Activated T-cell treated with anti-CD3 and anti-CD28 coated beads for 24 hours (primary cell): ENCODE measurements around the gene DNAJB2.
"Not testable (repeated sequence)": the region's sequence is repeated elsewhere in the genome, so short reads cannot be mapped to it uniquely, and the experiment has no call there.

Source experiments
- DNase-seq: peaks from one replicate; pipeline ENCODE4 v3.0.0-alpha.2; 2020; ENCODE audit warnings: low read depth

DNAJB2 gene

DNA sequence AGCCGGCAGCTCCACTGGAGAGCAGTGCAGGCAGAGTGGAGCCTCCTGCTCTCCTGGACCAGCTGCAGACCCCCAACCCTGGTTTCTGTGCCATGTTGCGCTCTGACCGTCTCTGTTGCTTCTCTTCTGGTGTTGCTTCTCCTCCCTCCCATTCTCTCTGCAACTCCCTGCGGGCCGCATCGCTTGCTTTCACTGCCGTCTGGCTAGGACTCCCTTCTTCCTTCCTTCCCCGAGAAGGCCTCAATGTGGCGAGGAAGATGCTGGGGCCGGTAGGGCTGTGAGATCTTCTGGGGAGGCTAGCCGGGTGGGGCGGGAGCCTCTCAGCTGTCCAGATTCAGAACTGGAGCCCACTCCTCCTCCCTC, 6.2 kb downstream of the DNAJB2 start:
- no peak for DNase-seq

GRCh38 chr2:219285894-219286425, 6.8 kb downstream of the DNAJB2 start:
- DNase-seq: no peak

- DNase-seq: no peak
Measured at GRCh38 chr2:219286436-219287115, 7.4 kb downstream of the DNAJB2 start.

GRCh38 chr2:219287116-219287440, 7.9 kb downstream of the DNAJB2 start:
- DNase-seq: not testable (repeated sequence)

DNA sequence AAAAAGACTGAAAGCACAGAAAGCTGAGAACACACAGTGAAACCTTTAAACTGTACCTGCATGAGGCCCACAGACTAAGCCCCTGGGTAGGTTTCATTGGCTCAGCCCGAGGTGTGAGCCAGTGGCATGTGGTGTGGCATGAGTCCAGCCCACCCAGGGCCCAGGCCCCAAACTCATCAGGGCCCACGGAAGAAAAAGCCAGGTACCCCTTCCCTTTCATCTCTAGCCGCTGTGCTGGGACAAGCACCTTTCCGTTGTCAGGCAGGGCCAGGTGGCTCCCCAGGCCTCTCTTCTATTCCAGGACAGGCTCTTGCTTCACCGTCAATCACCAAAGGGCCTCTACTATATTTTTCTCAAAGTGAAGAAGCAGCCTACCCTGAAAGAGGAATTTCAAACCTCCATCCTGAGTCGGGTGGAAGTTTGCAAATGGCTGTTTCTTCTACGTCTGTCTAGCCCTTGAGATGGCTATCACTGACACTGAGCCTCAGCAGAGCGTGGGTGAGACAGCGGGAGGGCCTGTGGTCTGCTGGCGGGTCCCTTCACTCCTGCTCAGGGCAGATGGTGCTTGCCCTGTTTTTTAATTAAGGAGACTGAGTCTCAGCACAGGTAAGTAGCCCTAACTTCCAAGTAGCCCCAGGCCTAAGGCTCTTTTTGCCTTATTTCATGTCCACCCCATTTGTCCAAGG, 8.6 kb downstream of the DNAJB2 start:
- DNase-seq: no peak

DNA sequence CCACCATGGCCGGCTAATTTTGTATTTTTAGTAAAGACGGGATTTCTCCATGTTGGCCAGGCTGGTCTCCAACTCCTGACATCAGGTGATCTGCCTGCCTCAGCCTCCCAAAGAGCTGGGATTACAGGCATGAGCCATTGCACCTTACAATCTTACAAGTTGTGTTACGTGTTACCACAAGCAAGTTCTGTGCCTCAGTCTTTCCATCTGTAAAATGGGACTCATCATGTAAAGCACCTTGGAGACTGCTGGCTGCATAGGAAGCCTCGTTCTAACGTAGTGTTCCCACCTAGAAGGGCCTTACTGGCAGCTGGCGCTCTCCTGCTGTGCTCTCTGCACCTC, 10.0 kb downstream of the DNAJB2 start:
- no peak for DNase-seq

- DNase-seq: no peak
Measured at GRCh38 chr2:219289537-219290361, 10.6 kb downstream of the DNAJB2 start.

DNA sequence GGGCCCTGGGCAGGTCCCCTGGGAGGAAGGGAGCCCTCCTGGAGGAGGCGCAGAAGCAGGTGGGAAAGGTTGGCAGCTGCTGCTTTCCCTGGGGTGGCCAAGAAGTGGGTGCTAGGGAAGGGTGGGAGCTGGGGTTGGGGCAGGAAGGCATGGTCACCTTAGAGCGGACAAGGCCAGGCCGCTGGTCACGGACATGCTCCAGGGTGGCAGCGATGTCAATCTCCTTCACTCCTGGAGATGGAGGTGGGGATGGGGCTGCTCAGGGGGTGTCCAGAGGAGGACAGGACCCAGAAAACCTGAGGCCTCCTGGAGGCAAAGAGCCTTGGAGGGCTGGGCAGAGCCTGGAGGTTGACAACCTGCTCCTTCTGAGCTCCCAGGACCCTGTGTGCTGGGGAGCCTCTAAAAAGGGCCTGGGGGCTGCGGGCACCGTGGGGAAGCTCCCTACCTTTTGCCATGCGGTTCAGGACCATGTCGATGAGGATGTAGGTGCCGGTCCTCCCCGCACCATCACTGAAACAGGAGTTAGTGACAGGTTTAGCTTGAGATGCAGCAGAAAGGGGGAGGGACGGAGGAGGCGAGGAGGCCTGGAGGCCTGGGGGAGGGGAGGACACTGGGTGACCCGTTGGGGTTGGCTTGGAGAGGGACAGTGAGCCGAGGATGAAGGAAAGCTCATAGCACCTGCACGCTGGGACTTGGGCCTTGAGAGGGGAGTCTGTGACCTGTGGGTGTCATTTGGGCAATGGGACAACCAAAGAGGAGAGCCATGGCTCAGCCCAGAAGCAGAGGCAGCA, 11.4 kb downstream of the DNAJB2 start:
- DNase-seq: no peak

GRCh38 chr2:219291394-219291793, 12.2 kb downstream of the DNAJB2 start:
- no peak for DNase-seq

DNA sequence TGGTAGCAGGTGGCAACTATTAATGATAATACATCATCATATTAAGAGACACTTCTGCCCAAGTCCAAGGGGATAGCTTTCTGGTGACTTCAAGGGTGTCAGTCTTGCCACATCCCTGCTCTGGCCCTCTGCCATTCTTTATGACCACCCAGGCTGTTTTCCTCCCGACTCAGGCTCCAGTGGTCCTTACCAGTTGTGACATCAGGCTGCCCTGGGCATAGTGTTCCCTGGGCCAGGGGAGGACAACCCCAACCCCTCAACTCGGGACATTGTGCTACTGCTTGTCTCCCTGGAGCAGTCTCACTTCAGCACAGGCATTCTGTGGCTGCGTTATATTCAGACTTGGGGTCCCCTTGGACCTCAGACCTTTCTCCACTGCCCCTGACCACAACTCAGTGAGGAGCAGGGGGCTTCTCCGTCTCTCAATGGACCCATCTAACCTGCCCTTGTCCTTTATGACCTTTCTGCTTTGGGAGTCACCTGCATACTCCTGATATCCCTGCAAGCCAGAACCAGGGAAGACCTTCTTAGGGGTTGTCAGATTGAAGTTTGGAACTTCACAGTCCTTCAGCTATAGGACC, 12.8 kb downstream of the DNAJB2 start:
- DNase-seq: no peak

DNA sequence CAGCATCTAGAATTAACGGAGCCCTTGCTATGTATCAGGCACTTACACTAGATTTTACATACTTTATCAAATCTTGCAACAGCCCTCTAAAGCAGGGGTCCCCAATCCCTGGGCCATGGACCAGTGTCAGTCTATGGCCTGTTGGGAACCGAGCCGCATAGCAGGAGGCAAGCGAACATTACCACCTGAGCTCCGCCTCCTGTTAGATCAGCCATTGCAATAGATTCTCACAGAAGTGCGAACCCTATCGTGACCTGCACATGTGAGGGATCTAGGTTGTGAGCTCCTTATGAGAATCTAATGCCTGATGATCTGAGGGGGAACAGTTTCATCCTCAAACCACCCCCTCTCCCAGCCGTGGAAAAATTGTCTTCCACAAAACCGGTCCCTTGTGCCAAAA, 13.4 kb downstream of the DNAJB2 start:
- DNase-seq: no peak

- DNase-seq: no peak
Measured at GRCh38 chr2:219293736-219294231, 14.6 kb downstream of the DNAJB2 start.

DNA sequence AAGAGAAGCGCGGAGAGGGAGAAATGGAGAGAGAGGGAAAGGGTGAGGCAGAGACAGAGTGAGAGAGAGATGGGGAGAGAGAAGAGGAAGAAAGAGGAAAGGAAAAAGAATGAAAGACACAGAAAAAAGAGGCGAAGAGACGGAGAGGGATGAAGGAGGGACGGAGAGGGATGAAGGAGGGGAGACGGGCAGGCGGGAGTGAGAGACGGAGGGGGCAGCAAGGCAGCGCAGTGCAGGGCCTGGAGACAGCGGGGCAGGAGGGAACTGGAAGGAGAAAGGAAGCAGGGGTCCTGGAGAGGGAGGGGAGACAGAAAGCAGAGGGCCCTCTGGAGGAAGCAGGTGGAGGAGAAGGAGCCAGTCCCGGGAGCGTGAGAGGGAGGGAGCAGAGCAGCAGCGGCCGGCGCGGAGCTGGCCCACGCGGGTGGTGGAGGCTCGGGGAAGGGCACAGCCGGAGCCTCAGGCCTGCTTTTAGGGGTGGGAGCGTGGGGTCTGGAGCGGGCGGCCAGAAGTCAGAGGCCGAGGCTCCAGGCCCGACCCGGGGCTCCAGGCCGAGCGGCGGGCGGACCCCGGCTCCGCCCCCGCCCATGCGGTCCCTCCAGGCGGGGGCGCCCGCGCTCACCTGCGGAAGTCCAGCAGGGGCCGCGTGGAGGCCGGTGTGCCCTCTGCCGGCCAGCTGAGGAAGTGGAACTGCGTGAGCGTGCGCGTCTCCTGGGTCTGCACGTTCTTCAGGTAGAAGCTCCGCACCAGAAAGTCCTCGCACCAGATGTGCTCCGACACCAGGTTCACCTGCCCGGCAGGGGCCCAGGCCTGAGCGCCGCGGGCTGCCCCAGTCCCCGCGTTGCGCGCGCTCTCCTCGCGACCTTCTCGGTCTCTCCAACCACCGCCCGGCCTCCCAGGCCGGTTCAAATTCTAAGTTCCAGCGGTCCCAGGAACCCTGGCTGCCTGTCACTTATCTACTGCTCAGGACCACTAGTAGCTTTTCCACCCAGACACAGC, 15.5 kb downstream of the DNAJB2 start:
- peak; percentile 81 for DNase-seq

DNA sequence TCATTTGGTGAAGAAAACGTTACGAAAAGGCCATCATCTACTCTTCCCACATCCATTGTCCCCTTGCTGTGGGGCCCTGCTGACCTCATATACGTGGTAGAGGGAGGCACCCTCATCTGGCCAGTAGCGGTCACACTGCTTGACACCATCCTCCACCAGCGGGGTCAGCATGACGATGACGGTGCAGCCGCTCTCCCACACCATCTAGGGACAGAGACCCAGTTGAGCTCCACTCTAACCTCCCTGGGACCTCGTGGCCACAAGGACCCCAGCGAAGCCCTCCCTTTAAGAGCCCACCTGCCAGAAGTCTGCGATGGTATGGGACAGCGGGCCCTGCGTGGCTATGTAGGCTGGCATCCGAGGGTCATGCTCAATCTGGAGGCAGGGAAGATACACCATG, 17.0 kb downstream of the DNAJB2 start:
- DNase-seq: no peak

GRCh38 chr2:219296631-219297391, 17.6 kb downstream of the DNAJB2 start:
- DNase-seq: no peak

GRCh38 chr2:219297766-219298456, 18.7 kb downstream of the DNAJB2 start:
- DNase-seq: no peak

DNA sequence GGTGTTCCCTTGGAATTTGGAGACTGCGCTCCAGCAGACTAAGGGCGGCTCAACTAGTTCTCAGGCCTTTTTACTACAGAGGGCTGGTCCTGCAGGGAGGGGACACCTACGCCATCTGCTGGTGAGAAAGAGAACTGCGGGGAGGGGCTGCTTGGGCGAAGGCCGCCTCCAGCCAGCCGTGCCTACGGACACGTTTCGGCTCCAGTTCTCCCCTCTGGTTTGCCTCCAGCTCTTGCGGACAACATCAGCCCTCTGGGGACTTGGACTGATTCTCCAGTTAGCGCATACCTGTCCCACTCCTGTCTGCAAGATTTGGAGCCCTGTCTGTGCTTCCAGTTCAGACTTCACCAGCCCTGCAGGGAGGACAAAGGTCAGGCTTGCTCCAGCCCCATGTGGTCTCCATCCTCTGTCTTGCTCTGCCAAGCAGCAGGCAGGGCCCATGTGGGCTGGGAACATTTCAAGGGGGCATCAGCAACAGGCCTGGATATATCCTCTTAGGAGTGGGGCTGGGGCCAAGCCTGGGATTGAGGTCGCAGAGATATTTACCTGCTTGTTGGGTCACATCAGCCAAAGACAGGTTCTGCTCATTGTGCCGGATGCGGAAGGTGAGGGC, 19.7 kb downstream of the DNAJB2 start:
- DNase-seq: peak; percentile 87

DNA sequence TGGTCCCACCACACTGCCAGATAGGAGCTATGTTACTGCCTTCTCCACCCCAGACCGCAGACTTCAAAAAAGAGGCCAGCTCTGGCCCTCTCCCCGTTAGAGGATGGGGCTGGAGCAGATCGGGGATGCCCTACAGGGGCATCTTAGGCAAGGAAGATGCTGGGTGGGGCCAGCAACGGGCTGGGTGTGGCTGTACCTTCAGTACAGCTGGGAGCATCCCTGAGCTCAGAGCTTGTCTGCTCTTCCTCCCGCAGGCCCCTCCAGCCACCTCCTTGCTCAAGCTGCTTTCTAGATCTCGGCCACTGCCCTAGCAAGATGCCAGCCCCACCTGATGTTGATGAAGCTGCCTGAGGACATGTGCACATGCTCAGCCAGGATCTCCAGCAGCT, 20.2 kb downstream of the DNAJB2 start:
- no peak for DNase-seq

GRCh38 chr2:219300022-219300421, 20.9 kb downstream of the DNAJB2 start:
- no peak for DNase-seq
